Measurements from ENCODE around the gene GPR135.

GPR135 gene, protein sequence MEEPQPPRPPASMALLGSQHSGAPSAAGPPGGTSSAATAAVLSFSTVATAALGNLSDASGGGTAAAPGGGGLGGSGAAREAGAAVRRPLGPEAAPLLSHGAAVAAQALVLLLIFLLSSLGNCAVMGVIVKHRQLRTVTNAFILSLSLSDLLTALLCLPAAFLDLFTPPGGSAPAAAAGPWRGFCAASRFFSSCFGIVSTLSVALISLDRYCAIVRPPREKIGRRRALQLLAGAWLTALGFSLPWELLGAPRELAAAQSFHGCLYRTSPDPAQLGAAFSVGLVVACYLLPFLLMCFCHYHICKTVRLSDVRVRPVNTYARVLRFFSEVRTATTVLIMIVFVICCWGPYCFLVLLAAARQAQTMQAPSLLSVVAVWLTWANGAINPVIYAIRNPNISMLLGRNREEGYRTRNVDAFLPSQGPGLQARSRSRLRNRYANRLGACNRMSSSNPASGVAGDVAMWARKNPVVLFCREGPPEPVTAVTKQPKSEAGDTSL

GRCh38 chr14:59465316-59466135 is at the start of gene GPR135:
GPR135 (minus strand) TSS chr14:59465380; CDS start chr14:59465226, 154 bp downstream.
- H3K27ac Mint-ChIP-seq: peak within 1 kb of the TSS; percentile 84
- no peaks in the 10 kb centered on the region for H3K9me3 Mint-ChIP-seq
- H3K36me3 Mint-ChIP-seq (ENCODE audit: low read depth): peaks cover 1% of the 10 kb centered on the region
- peaks cover 18% of the 10 kb centered on the region for H3K4me1 Mint-ChIP-seq (ENCODE audit: low read depth)
- no peaks in the 10 kb centered on the region for H3K27me3 Mint-ChIP-seq
- peak; percentile 68 for DNase-seq
- peak within 1 kb of the TSS; percentile 80 for H3K4me3 Mint-ChIP-seq

DNA sequence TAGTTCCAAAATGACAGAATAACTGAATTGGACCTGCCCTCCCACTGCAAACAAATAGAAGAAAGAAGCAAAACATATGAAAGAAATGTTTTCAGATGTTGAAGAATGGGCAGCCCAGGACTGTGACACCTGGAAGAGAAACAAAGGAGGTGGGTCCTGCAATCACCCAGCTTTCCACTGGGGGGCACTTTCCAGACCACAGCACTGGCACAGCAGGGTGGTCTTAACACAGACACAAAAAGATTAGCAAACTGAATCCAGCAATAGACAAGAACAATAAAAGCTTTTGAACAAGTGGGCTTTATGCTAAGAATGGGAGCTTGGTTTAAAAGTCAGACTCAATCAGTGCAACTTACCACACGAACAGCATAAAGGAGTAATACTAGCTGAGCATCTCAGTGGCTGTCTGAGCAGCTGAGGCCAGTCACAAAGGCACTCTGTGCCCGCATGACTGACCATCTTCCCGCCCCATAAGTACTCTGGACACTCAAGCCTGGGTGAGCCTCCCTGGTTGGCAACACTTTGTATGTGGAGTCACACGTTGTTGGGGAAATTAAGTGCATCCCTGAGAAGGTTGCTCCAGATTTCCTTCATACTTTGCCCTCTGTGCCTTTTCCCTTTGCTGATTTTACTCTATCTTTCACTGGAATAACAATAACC is 46.9 kb upstream of the GPR135 start:
- Mint-ChIP-seq H3K9me3 (no peaks in the 10 kb centered on the region), H3K4me3 (no peak overlapping the region), H3K27ac (no peak overlapping the region), H3K36me3 (ENCODE audit: low read depth) (no peaks in the 10 kb centered on the region), H3K27me3 (peaks cover 15% of the 10 kb centered on the region), H3K4me1 (ENCODE audit: low read depth) (no peaks in the 10 kb centered on the region)
- no peak for DNase-seq

DNA sequence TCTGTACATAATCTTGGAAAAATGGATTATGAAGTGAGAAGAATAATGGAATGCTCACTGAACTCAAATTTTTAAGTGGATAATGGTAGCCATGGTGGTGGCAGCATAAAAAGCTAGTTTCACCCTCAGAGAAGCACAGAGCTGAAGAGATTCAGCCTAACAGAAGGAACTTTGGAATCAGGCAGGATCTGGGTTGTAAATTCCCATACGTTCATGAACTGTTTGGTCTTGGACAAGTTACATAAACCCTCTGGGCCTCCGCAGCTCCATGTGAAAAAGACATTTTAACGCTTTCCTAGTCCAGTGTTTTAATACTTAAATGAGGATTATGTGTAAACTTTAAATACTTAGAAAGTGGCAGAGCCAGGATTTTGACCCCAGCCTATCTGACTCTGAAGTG is 45.8 kb upstream of the GPR135 start:
- DNase-seq: no peak
- no peak overlapping the region for H3K4me3 Mint-ChIP-seq
- H3K9me3 Mint-ChIP-seq: no peaks in the 10 kb centered on the region
- H3K27ac Mint-ChIP-seq: no peak overlapping the region
- H3K36me3 Mint-ChIP-seq (ENCODE audit: low read depth): no peaks in the 10 kb centered on the region
- H3K4me1 Mint-ChIP-seq (ENCODE audit: low read depth): no peaks in the 10 kb centered on the region
- H3K27me3 Mint-ChIP-seq: peaks cover 13% of the 10 kb centered on the region

GRCh38 chr14:59510001-59510400 is 44.8 kb upstream of the GPR135 start:
- H3K36me3 Mint-ChIP-seq (ENCODE audit: low read depth): no peaks in the 10 kb centered on the region
- peaks cover under 1% of the 10 kb centered on the region for H3K4me1 Mint-ChIP-seq (ENCODE audit: low read depth)
- peaks cover 9% of the 10 kb centered on the region for H3K27me3 Mint-ChIP-seq
- H3K4me3 Mint-ChIP-seq: no peak overlapping the region
- H3K9me3 Mint-ChIP-seq: no peaks in the 10 kb centered on the region
- DNase-seq: no peak
- H3K27ac Mint-ChIP-seq: no peak overlapping the region

DNA sequence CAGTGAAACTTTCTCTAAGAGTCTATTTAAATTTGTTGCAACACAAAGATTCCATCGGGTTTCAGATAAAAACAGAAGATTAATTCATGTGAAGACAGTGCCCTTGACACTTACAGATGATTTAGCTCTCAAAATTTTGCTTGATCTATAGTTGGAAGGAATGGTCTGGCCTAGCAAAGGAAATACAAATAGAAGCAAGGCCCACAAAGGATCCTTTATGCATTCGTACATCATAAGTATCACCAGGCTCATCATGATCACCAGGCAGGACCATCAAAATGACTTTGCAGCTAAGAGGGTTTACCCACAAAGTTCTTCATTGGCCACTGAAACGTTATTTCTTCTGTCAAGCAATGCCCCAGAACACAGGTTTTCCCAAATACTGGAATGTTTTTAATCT is 43.9 kb upstream of the GPR135 start:
- peaks cover 8% of the 10 kb centered on the region for H3K4me1 Mint-ChIP-seq (ENCODE audit: low read depth)
- H3K27me3 Mint-ChIP-seq: peaks cover 6% of the 10 kb centered on the region
- no peaks in the 10 kb centered on the region for H3K9me3 Mint-ChIP-seq
- no peak overlapping the region for H3K27ac Mint-ChIP-seq
- peaks cover 4% of the 10 kb centered on the region for H3K36me3 Mint-ChIP-seq (ENCODE audit: low read depth)
- DNase-seq: no peak
- no peak overlapping the region for H3K4me3 Mint-ChIP-seq

DNA sequence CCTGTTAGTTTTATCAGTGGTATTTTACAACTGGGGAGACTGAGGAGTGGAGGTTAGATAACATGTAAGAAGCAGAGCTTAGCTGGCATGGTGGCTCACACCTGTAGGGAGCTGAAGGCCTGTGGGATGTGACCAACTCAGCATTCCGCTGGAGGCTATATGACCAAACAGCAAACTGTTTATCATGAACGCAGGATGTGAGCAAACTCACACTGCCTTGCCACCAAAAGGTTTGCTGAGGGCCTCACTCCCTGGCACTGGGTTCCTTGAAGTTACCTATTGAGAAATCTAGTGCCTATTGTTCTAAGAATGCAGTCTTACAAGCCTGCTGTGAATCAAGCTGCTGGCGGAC is 42.5 kb upstream of the GPR135 start:
- Mint-ChIP-seq H3K36me3 (ENCODE audit: low read depth) (peaks cover 14% of the 10 kb centered on the region), H3K27me3 (peaks cover 6% of the 10 kb centered on the region), H3K4me3 (no peak overlapping the region), H3K9me3 (no peaks in the 10 kb centered on the region), H3K27ac (no peak overlapping the region), H3K4me1 (ENCODE audit: low read depth) (peaks cover 12% of the 10 kb centered on the region)
- DNase-seq: no peak

DNA sequence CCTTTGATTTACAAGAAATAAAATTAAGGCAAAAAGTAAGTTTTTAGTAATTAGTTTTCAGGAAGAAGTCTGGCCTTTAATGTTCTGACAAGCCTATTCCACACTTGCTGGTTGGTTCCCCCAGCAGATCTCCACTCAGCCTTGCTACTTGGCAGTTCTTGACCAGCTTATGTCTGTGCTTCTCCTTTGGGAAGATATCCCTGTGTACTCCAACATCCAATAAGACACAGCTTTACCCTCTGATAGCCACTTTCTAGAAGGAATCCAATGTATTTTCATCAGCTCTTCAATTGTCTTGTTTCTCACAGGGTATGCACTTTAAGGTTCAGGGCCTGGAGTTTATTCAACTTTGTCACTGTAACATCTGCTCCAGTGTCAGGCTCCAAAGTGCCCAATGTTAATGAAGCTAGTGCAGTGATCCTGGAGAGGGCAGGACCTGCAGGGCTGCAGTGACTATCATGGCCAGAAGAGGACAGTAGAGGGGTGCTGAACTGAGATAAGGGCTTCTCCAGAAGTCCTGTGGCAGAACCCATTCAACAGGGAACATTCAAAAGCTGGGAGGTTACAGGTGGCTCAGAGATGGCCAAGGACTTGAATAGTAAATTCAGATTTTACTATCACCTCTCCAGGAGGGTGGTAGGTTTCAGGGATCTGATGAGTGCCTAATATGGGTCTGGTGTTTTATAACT is 42.0 kb upstream of the GPR135 start:
- H3K27ac Mint-ChIP-seq: no peak overlapping the region
- H3K9me3 Mint-ChIP-seq: no peaks in the 10 kb centered on the region
- peaks cover 6% of the 10 kb centered on the region for H3K27me3 Mint-ChIP-seq
- H3K36me3 Mint-ChIP-seq (ENCODE audit: low read depth): peaks cover 17% of the 10 kb centered on the region
- peaks cover 13% of the 10 kb centered on the region for H3K4me1 Mint-ChIP-seq (ENCODE audit: low read depth)
- no peak overlapping the region for H3K4me3 Mint-ChIP-seq
- peak; percentile 47 for DNase-seq

- Mint-ChIP-seq H3K4me1 (ENCODE audit: low read depth) (peaks cover 15% of the 10 kb centered on the region), H3K27ac (no peak overlapping the region), H3K9me3 (no peaks in the 10 kb centered on the region), H3K27me3 (no peaks in the 10 kb centered on the region), H3K36me3 (ENCODE audit: low read depth) (peaks cover 46% of the 10 kb centered on the region), H3K4me3 (no peak overlapping the region)
- no peak for DNase-seq
Measured at GRCh38 chr14:59503256-59503655, 38.1 kb upstream of the GPR135 start.

DNA sequence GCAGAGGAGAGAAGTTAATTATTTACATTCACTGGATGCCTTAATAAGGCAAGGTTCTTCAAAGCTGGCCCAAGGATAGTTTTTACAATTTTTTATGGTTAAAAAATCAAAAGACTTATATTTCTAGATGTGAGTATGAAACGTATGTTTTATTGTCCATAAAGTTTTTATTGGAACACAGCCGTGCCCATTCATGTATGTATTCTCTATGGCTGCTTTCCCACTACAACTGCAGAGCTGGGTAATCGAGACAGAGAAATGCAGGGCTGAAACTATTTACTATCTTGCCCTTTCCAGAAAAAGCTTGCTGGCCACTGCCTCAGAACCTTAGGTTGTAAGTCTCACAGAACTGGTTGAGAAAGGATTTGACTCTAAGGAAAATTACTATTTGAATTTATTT is 35.6 kb upstream of the GPR135 start:
- DNase-seq: no peak
- Mint-ChIP-seq H3K27me3 (no peaks in the 10 kb centered on the region), H3K4me1 (ENCODE audit: low read depth) (peaks cover 18% of the 10 kb centered on the region), H3K9me3 (no peaks in the 10 kb centered on the region), H3K4me3 (no peak overlapping the region), H3K27ac (no peak overlapping the region), H3K36me3 (ENCODE audit: low read depth) (peaks cover 64% of the 10 kb centered on the region)

DNA sequence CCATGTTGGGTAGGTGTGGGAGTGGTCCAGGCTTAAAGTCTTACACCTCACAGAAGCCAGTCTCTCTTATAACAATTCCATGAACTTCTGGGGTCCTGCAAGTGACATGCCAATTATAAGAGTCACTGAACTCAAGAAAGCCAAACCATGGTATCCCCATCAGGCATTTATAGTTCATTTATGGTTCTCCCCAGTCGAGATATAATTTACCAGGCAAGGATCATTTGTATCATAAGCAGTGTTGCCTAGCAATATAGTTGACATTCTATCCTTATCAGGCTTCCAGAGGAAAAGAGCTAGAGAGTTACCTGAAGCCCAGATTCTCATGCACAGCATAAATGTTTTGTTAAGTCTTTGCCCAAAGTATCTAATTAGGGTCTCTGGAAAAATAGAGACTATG is 27.2 kb upstream of the GPR135 start:
- Mint-ChIP-seq H3K4me3 (no peak overlapping the region), H3K36me3 (ENCODE audit: low read depth) (peaks cover 90% of the 10 kb centered on the region), H3K27ac (no peak overlapping the region), H3K9me3 (no peaks in the 10 kb centered on the region), H3K4me1 (ENCODE audit: low read depth) (peaks cover 29% of the 10 kb centered on the region), H3K27me3 (no peaks in the 10 kb centered on the region)
- DNase-seq: no peak

DNA sequence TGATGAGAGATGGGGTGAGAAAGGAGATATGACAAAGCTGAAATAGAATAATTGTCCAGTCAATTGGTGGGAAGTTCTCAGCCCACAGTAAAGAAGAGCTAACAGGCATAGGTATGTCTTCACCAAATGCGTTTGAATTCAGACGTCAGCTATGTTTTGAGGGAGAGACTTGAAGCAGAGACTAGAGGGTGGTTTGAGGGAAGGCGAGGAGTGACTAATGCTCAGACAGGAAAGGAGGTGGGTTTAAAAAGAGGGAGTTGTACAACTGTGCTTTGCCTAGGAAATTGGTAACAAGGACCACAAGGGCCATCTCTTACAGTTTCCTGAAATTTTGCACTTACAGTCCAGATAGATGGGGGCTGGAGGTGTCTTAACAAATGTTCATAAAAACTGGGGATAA is 25.6 kb upstream of the GPR135 start:
- peaks cover 35% of the 10 kb centered on the region for H3K4me1 Mint-ChIP-seq (ENCODE audit: low read depth)
- H3K36me3 Mint-ChIP-seq (ENCODE audit: low read depth): peaks cover 80% of the 10 kb centered on the region
- DNase-seq: no peak
- H3K27ac Mint-ChIP-seq: no peak overlapping the region
- no peak overlapping the region for H3K4me3 Mint-ChIP-seq
- no peaks in the 10 kb centered on the region for H3K9me3 Mint-ChIP-seq
- H3K27me3 Mint-ChIP-seq: no peaks in the 10 kb centered on the region

DNA sequence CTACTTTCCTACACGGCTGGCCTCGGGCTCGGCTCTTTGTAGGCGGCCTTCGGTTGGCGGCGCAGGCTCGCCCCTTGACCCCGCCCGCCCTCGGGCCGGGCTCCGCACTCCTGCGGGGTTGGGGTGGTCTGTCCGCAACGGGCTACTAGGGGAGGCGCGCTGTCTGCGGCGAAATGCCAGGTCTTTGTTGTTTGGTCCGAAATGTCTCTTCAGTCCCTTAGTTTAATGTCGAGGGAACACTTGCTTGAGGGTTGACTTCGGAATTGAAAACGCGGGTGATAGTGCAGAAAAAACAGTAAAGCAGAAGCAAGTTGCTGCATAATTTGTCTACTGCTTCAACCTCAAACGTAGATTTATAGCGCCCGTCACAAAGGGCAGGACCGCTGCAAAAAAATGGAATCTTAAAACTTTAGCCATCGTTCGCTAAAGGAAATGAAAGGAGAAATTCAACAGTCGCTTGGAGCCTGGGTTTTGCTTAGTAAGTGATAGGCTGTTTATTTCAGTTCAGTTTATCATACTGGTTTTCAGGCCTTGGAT is 19.5 kb upstream of the GPR135 start:
- Mint-ChIP-seq H3K9me3 (no peaks in the 10 kb centered on the region), H3K27me3 (no peaks in the 10 kb centered on the region), H3K36me3 (ENCODE audit: low read depth) (peaks cover 52% of the 10 kb centered on the region), H3K4me1 (ENCODE audit: low read depth) (peaks cover 61% of the 10 kb centered on the region), H3K4me3 (peak overlapping the region; percentile 91), H3K27ac (peak overlapping the region; percentile 92)
- DNase-seq: no peak

GRCh38 chr14:59483819-59484638 is 18.8 kb upstream of the GPR135 start, which contains the start of the genes JKAMP and L3HYPDH:
JKAMP (plus strand) TSS chr14:59484517; CDS start chr14:59484590, 73 bp downstream.
L3HYPDH (minus strand) TSS chr14:59484408; CDS start chr14:59484316, 92 bp downstream.
- DNase-seq: peak; percentile 98
- H3K4me1 Mint-ChIP-seq (ENCODE audit: low read depth): peaks cover 60% of the 10 kb centered on the region
- no peaks in the 10 kb centered on the region for H3K9me3 Mint-ChIP-seq
- H3K4me3 Mint-ChIP-seq: peak within 1 kb of the TSS; percentile 91
- peaks cover 51% of the 10 kb centered on the region for H3K36me3 Mint-ChIP-seq (ENCODE audit: low read depth)
- H3K27me3 Mint-ChIP-seq: no peaks in the 10 kb centered on the region
- H3K27ac Mint-ChIP-seq: peak within 1 kb of the TSS; percentile 92

All from activated T-cell treated with anti-CD3 and anti-CD28 coated beads, Interleukin-2, amount 50 U/mL, for 24 hours (primary cell).